Effector CD8-positive, alpha-beta T cell (primary cell): ENCODE data around the gene CACNA1D.

Experiments used
- DNase-seq: peaks from one replicate; lab custom pipeline; 2025; lab: John Stamatoyannopoulos, UW

CACNA1D gene

DNA sequence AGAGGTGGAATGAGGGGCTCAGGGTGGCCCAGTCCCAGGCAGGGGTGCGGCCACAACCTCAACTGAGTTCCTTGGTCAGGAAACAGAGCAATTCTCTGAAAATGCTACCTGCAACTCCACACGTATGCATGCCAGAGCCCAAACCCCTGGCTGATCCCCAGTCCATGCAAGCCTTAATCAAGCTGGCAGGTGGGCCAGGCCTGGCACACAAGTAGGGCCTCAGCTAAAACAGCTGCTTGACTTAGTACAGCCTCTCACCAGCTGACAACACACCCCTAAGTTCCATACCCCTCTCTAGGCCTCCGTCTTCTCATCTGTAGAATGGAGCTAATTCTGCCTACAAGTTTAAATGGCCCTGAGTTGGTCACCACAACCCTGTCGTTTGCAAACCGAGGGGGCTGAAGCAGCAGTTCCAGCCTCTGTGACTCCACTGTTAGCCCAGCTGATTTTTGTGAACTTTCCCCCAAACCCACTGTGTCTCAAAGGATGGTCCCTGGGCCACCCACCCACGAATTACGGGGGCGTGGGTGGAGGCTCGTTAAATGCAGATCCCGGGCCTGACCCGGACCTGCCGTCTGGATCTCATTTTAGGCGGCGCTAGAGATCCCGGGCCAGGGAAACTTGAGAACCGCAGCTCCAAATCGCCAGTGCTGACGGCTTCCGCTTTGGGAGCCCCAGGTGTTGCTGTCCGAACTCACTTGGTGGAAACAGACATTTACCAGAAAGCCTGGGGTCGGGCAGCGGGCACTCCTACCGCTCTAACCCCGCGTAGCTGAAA, 350.9 kb downstream of the CACNA1D start:
- no peak for DNase-seq

GRCh38 chr3:53845881-53846133, 351.4 kb downstream of the CACNA1D start:
- no peak for DNase-seq

GRCh38 chr3:53846134-53846850, 351.9 kb downstream of the CACNA1D start, which contains the start of the genes CHDH and IL17RB:
TSS of gene CHDH (minus strand) at chr3:53846419. CDS start at chr3:53824008, 22,411 bp downstream.
TSS of gene IL17RB (plus strand) at chr3:53846568. CDS start at chr3:53846589, 21 bp downstream.
- no peak for DNase-seq

- DNase-seq: no peak
Measured at GRCh38 chr3:53846851-53847155, 352.4 kb downstream of the CACNA1D start.

- no peak for DNase-seq
Measured at GRCh38 chr3:53849916-53850315, 355.5 kb downstream of the CACNA1D start.

- DNase-seq: no peak
Measured at GRCh38 chr3:53850895-53851294, 356.5 kb downstream of the CACNA1D start.

DNA sequence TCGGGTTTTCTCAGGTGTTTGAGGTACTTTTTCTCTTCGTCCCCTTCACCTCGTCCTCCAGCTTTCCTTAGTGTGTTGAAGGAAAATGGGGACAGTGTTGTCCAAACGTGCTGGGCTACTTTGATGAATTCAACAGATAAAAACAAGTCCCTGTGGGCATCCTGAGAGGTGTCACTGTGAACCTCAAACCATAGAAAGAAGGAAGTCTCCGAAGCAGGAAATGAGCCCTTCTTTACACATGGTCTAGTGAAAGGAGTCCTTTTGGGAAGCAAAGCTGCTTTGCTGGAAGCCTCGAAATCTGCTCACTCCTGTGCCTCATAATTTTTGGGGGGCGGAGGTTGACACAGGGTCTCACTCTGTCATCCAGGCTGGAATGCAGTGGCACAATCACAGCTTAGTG, 362.6 kb downstream of the CACNA1D start:
- no peak for DNase-seq

GRCh38 chr3:53858096-53858741, 363.8 kb downstream of the CACNA1D start:
- DNase-seq: no peak

DNA sequence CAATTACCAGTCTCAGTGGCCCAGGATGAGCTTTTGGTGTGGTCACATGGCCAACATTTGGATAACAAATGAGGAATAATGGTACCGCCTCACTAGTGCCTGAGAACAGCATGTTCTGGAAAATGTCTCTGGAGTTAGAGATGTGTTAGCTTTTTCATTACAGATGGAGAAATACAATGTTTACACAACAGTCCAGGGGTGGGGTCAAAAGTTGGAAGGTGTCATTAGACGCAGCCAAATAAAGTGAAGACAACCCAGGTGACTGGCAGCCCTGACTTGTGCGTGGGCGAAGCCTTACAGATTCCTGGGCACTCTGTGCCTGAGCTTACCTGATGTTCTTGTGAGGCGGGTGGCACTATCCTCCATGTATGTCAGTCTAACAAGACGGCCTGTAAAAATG, 364.8 kb downstream of the CACNA1D start:
- DNase-seq: no peak

DNA sequence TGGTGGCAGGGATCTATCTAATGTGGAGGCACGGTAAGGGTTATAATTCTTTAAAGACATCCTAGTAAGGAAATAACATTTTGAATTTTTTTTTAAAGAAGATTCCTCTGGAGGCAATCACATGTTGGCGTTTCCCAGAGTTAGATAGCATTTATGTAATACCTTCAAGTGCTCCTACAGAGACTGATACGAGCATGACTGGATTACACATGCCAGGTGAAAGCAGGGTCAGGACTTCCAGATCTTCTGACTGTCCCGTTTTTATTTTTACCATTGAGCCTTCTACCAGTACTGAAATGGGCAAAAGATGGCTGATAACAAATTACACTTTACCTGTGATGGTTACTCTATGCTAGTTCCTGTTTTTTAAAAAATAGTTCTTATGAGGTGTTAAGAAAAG, 365.8 kb downstream of the CACNA1D start:
- no peak for DNase-seq

GRCh38 chr3:53862241-53862640, 367.8 kb downstream of the CACNA1D start:
- DNase-seq: no peak

DNA sequence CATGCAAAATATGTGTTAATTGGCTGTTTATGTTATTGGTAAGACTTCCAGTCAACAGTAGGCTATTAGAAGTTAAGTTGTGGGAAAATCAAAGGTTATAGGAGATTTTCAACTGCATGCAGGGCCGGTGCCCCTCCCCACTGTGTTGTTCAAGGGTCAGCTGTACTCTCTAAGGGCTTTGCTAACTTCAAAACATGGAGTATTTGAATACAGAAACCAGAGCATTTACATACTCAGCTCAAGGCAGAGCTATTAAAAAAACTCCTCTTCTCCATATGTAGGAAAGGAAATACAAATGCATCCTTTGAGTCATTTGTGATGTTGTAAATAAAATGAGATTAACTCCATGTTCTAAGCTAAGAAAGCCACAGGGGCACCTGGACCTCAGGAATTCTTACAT, 368.7 kb downstream of the CACNA1D start:
- no peak for DNase-seq
